ENCODE measurements around the gene SND1. TPM values are rescaled to one million over a fixed set of nuclear protein-coding genes. Genes with fewer than 3 reads are reported as not detected.

Gene SND1
- total and polyA plus RNA-seq, 7 donors, result 29.2 to 72.8 (median 48.2) TPM

DNA sequence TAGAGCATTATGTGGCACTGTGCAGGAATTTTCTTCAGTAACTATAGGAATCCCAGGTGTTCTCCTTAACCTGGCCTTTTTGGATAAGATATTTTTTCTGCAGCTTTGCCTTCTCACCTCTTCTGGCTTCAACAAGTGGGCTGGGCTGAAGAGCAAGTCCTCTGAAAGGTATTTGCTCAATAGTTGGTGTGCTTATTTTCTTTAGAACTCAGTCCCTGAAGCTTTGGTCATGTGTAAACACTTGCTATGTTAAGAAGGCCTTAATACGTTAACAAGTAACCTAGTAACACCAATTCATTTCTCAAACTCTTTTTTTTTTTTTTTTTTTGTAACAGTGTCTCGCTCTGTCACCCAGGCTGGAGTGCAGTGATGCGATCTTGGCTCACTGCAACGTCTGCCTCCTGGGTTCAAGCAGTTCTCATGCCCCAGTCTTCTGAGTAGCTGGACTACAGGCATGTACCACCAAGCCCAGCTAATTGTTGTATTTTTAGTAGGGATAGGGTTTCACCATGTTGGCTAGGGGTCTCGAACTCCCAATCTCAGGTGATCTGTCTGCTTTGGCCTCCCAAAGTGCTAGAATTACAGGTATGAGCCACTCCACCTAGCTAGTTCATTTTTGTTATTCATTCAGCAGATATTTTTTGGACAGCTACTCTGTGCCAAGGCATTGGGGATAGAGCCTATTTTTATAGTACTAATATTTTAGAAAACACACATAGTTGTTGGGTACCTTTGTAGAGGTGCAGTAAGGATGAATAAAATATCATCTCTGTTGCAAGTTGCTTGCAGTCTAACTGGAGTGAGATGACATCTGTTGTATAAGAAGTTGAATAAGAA lies 164.6 kb downstream of the SND1 start:
- no peak for ATAC-seq
- H3K27ac ChIP-seq, result no peak overlapping the region
- peaks cover 30% of the 10 kb centered on the region for H3K4me1 ChIP-seq
- H3K4me3 ChIP-seq, result no peak overlapping the region
- WGBS, 3 donors, result 72 to 83% (median 73%) methylated on average over 5 of the region's 5 CpGs
- no peaks in the 10 kb centered on the region for H3K9me3 ChIP-seq
- H3K27me3 ChIP-seq (ENCODE audit: insufficient read depth in 3 of 3, low read length in 2 of 3), result no peaks in the 10 kb centered on the region
- DNase-seq, result no peak
- TF ChIP-seq, protein P1, sequence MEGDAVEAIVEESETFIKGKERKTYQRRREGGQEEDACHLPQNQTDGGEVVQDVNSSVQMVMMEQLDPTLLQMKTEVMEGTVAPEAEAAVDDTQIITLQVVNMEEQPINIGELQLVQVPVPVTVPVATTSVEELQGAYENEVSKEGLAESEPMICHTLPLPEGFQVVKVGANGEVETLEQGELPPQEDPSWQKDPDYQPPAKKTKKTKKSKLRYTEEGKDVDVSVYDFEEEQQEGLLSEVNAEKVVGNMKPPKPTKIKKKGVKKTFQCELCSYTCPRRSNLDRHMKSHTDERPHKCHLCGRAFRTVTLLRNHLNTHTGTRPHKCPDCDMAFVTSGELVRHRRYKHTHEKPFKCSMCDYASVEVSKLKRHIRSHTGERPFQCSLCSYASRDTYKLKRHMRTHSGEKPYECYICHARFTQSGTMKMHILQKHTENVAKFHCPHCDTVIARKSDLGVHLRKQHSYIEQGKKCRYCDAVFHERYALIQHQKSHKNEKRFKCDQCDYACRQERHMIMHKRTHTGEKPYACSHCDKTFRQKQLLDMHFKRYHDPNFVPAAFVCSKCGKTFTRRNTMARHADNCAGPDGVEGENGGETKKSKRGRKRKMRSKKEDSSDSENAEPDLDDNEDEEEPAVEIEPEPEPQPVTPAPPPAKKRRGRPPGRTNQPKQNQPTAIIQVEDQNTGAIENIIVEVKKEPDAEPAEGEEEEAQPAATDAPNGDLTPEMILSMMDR (IDR thresholded peaks at IDR 0.05), result no peak
- intact Hi-C loops (cut with DNase I), result no loop called here
- no peaks in the 10 kb centered on the region for H3K36me3 ChIP-seq (ENCODE audit: insufficient read depth in 1 of 2, low read depth in 1 of 2)

DNA sequence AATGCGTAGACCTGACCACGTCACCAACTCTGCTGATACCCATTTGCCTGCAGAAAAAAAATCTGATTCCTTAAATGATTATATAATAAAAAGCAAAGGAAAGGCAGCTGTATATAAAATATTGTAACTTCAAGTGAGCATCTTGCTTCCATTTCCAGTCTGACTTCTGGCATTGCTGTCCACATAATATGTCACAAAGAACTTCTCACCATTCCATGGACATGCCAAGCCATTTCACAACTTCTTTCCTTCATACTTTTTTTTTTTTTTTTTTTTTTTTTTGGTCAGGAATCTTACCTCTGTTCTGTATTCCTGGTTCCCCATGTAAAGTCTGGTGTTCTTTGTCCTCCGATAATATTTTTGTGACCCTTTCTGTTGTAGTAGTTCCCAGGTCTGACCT lies 165.5 kb downstream of the SND1 start:
- Histone ChIP-seq H3K4me1 (peaks cover 23% of the 10 kb centered on the region), H3K9me3 (no peaks in the 10 kb centered on the region), H3K4me3 (no peak overlapping the region), H3K27me3 (ENCODE audit: insufficient read depth in 3 of 3, low read length in 2 of 3) (no peaks in the 10 kb centered on the region), H3K27ac (no peak overlapping the region), H3K36me3 (ENCODE audit: insufficient read depth in 1 of 2, low read depth in 1 of 2) (no peaks in the 10 kb centered on the region)
- WGBS, 3 donors, result 99 to 100% (median 99%) methylated on average over 3 of the region's 3 CpGs
- TF ChIP-seq, protein P1 (IDR thresholded peaks at IDR 0.05), result no peak
- DNase-seq (no peak), ATAC-seq (no peak)
- intact Hi-C loops (cut with DNase I), result no loop called here

- Histone ChIP-seq H3K36me3 (ENCODE audit: insufficient read depth in 1 of 2, low read depth in 1 of 2) (no peaks in the 10 kb centered on the region), H3K27me3 (ENCODE audit: insufficient read depth in 3 of 3, low read length in 2 of 3) (no peaks in the 10 kb centered on the region), H3K4me1 (peaks cover 20% of the 10 kb centered on the region), H3K4me3 (no peak overlapping the region), H3K9me3 (no peaks in the 10 kb centered on the region), H3K27ac (no peak overlapping the region)
- TF ChIP-seq, protein P1 (IDR thresholded peaks at IDR 0.05), result no peak
- DNase-seq, result no peak
- ATAC-seq, result no peak
- intact Hi-C loops (cut with DNase I), result no loop called here
- 97 to 100% (median 100%) methylated on average over 2 of the region's 2 CpGs for WGBS, 3 donors
Observed at GRCh38 chr7:127818306-127818705, 166.3 kb downstream of the SND1 start.

- H3K27ac ChIP-seq, result no peak overlapping the region
- ATAC-seq (peak in 1 of 4 donors; percentile 47), DNase-seq (no peak)
- intact Hi-C loops (cut with DNase I), result no loop called here
- H3K9me3 ChIP-seq, result no peaks in the 10 kb centered on the region
- TF ChIP-seq, protein P1 (IDR thresholded peaks at IDR 0.05), result no peak
- H3K4me3 ChIP-seq, result no peak overlapping the region
- H3K4me1 ChIP-seq, result peaks cover 13% of the 10 kb centered on the region
- WGBS, 3 donors, result 60 to 85% (median 64%) methylated on average over 4 of the region's 4 CpGs
- no peaks in the 10 kb centered on the region for H3K27me3 ChIP-seq (ENCODE audit: insufficient read depth in 3 of 3, low read length in 2 of 3)
- no peaks in the 10 kb centered on the region for H3K36me3 ChIP-seq (ENCODE audit: insufficient read depth in 1 of 2, low read depth in 1 of 2)
Observed at GRCh38 chr7:127819975-127820731, 168.2 kb downstream of the SND1 start.
